HepG2 (cell line): Measurements from ENCODE around the gene PNPLA3. TPM values are rescaled to one million over a fixed set of nuclear protein-coding genes. Genes with fewer than 3 reads are reported as not detected.
A peak's percentile ranks its signal among the peaks of the same experiment; 100 is the strongest.

Source experiments
- CBFB ChIP-seq: sonication (generic); formaldehyde crosslinking; IDR thresholded peaks from 2 replicates; pipeline ENCODE4 v1.4.0; 2020; ENCODE audit warnings: missing genetic modification reagents
- CENPX ChIP-seq: sonication (generic); formaldehyde crosslinking; IDR thresholded peaks from 2 replicates; pipeline ENCODE4 v1.9.0; 2021; ENCODE audit warnings: mild to moderate bottlenecking, missing genetic modification reagents, moderate library complexity
- ISX ChIP-seq: sonication (generic); formaldehyde crosslinking; conservative IDR thresholded peaks from 2 replicates; pipeline ENCODE4 v1.5.0; 2020; ENCODE audit warnings: missing genetic modification reagents
- NCOA1 ChIP-seq: sonication (generic); formaldehyde crosslinking; IDR thresholded peaks from 2 replicates; pipeline ENCODE4 v1.9.0; 2021; ENCODE audit warnings: missing genetic modification reagents
- PHF20 ChIP-seq: sonication (generic); formaldehyde crosslinking; IDR thresholded peaks from 2 replicates; pipeline ENCODE4 v1.5.0; 2020; ENCODE audit warnings: mild to moderate bottlenecking, missing genetic modification reagents
- TGIF2 ChIP-seq: IDR thresholded peaks from 2 replicates; pipeline ENCODE4 v1.6.1; 2016; ENCODE audit warnings: control low read depth, missing compliant biosample characterization
- ZNF616 ChIP-seq: sonication (generic); formaldehyde crosslinking; IDR thresholded peaks from 2 replicates; pipeline ENCODE4 v1.5.0; 2020; ENCODE audit warnings: low read depth, mild to moderate bottlenecking, missing genetic modification reagents
- ZNF780A ChIP-seq: sonication (generic); formaldehyde crosslinking; IDR thresholded peaks from 2 replicates; pipeline ENCODE4 v1.8.0; 2022; ENCODE audit warnings: mild to moderate bottlenecking, missing genetic modification reagents, moderate library complexity
- ZSCAN22 ChIP-seq: sonication (generic); formaldehyde crosslinking; IDR thresholded peaks from 2 replicates; pipeline ENCODE4 v1.4.0; 2020; ENCODE audit warnings: mild to moderate bottlenecking, missing genetic modification reagents
- polyA plus RNA-seq, 8 experiments: library from polyadenylated mRNA; depleted of rRNA in 3 of 8; stranded (reverse) in 7 of 8; unstranded in 1 of 8; fragments of >200 nt; fragmentation: Illumina TruSeq in 4 of 8; extraction: Trizol in 4 of 8; gene quantifications; 2 replicates each; pipeline versions ENCODE4 v1.2.1 to v1.2.3, GENCODE V29; 2011 to 2016; ENCODE audit warnings: low read depth in 4 of 8, missing spikeins in 1 of 8, mixed read lengths in 1 of 8; ENCODE audit not compliant: insufficient read depth in 1 of 8
- total RNA-seq, 5 experiments: library from RNA; depleted of rRNA; stranded (reverse); fragments of >200 nt; fragmentation: Illumina TruSeq; extraction: Trizol; gene quantifications; 2 replicates each; pipeline ENCODE4 v1.2.3, GENCODE V29; 2016; ENCODE audit warnings: low read depth in 1 of 5
- TF ChIP-seq, protein P1 (sequence below): sonication (generic); formaldehyde crosslinking; conservative IDR thresholded peaks from 2 replicates; pipeline ENCODE4 v1.4.0; 2020; ENCODE audit warnings: missing genetic modification reagents
- TF ChIP-seq, protein P2 (sequence below): sonication (generic); formaldehyde crosslinking; IDR thresholded peaks from 2 replicates; pipeline ENCODE4 v1.5.0; 2020; ENCODE audit warnings: mild to moderate bottlenecking, missing genetic modification reagents
- TF ChIP-seq, protein P3 (sequence below): sonication (generic); formaldehyde crosslinking; IDR thresholded peaks from 2 replicates; pipeline ENCODE4 v1.8.0; 2022; ENCODE audit warnings: missing genetic modification reagents, mild to moderate bottlenecking, borderline replicate concordance
- TF ChIP-seq, protein P4 (sequence below): sonication (generic); formaldehyde crosslinking; IDR thresholded peaks from 2 replicates; pipeline ENCODE4 v1.5.0; 2020; ENCODE audit warnings: mild to moderate bottlenecking, missing genetic modification reagents, borderline replicate concordance
- TF ChIP-seq, protein P5 (sequence below): sonication (generic); formaldehyde crosslinking; IDR thresholded peaks from 2 replicates; pipeline ENCODE4 v1.8.1; 2023; ENCODE audit warnings: mild to moderate bottlenecking, moderate library complexity, missing genetic modification reagents
- TF ChIP-seq, protein P6 (sequence below): sonication (generic); formaldehyde crosslinking; IDR thresholded peaks from 2 replicates; pipeline ENCODE4 v1.8.1; 2023; ENCODE audit warnings: mild to moderate bottlenecking, missing genetic modification reagents

The PNPLA3 gene
- total and polyA plus RNA-seq, 2 of the 13 experiments (the other 11 are each of a cell fraction or from before 2014, with no cell fraction given), result 16.9 to 19.8 TPM

DNA sequence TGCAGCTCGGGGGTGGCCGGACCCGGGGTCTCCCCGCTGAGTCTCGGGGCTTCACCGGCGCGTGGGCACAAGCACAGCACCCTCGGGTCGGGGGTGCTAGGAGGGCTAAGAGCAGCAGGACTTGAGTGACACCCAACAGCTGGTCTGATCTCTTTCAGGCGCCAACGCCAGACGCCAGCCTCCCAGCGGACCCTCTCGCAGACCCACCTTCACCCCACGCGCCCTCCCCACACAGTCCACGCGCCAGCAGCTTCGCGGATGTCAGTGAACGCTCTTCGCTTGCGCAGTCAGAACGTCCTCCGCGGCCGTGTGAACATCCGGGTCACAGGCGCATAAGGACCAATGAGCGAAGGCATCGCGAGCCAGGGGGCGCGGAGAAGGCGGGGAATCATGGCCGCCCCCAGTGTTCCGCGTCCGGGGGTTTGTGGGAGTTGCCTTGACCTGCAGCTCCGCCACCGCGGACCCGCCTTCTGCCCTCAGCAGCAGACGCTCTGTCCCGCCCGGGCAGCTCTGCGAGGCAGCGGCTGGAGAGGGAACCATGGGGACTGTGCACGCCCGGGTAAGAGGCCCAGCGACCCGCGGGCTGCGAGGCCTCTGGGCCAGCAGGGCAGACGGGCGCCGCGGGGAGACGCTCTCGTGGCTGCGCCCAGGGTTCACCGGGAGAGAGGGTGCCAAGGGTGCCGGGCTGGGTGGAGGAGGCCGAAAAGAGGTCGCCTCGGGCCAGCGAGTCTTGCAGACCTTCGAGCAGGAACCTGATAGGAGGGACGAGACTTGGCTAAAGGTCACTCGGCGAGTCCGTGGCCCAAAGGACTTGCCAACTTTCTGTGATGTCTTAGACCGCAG, 31.7 kb downstream of the PNPLA3 start, which contains the start of gene SAMM50 (continued):
- TF ChIP-seq, protein P1, sequence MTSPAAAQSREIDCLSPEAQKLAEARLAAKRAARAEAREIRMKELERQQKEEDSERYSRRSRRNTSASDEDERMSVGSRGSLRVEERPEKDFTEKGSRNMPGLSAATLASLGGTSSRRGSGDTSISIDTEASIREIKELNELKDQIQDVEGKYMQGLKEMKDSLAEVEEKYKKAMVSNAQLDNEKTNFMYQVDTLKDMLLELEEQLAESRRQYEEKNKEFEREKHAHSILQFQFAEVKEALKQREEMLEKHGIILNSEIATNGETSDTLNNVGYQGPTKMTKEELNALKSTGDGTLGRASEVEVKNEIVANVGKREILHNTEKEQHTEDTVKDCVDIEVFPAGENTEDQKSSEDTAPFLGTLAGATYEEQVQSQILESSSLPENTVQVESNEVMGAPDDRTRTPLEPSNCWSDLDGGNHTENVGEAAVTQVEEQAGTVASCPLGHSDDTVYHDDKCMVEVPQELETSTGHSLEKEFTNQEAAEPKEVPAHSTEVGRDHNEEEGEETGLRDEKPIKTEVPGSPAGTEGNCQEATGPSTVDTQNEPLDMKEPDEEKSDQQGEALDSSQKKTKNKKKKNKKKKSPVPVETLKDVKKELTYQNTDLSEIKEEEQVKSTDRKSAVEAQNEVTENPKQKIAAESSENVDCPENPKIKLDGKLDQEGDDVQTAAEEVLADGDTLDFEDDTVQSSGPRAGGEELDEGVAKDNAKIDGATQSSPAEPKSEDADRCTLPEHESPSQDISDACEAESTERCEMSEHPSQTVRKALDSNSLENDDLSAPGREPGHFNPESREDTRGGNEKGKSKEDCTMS (CRISPR knock-in tag), result no peak
- TF ChIP-seq ZNF616 (CRISPR knock-in tag) (peak; percentile 71; the same call in 1 of the 2 replicates), PHF20 (CRISPR knock-in tag) (peak; percentile 97), ZSCAN22 (CRISPR knock-in tag) (no peak), ISX (no peak), TGIF2 (peak; percentile 72; the same call in 1 of the 2 replicates), CENPX (no peak), ZNF780A (peak; percentile 90), CBFB (CRISPR knock-in tag) (peak; percentile 47; the same call in 1 of the 2 replicates), NCOA1 (CRISPR knock-in tag) (peak; percentile 67; the same call in 1 of the 2 replicates)
- TF ChIP-seq, protein P2, sequence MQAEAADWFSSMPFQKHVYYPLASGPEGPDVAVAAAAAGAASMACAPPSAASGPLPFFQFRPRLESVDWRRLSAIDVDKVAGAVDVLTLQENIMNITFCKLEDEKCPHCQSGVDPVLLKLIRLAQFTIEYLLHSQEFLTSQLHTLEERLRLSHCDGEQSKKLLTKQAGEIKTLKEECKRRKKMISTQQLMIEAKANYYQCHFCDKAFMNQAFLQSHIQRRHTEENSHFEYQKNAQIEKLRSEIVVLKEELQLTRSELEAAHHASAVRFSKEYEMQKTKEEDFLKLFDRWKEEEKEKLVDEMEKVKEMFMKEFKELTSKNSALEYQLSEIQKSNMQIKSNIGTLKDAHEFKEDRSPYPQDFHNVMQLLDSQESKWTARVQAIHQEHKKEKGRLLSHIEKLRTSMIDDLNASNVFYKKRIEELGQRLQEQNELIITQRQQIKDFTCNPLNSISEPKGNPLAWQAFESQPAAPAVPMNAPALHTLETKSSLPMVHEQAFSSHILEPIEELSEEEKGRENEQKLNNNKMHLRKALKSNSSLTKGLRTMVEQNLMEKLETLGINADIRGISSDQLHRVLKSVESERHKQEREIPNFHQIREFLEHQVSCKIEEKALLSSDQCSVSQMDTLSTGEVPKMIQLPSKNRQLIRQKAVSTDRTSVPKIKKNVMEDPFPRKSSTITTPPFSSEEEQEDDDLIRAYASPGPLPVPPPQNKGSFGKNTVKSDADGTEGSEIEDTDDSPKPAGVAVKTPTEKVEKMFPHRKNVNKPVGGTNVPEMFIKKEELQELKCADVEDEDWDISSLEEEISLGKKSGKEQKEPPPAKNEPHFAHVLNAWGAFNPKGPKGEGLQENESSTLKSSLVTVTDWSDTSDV (CRISPR knock-in tag), result no peak
- TF ChIP-seq, protein P3, sequence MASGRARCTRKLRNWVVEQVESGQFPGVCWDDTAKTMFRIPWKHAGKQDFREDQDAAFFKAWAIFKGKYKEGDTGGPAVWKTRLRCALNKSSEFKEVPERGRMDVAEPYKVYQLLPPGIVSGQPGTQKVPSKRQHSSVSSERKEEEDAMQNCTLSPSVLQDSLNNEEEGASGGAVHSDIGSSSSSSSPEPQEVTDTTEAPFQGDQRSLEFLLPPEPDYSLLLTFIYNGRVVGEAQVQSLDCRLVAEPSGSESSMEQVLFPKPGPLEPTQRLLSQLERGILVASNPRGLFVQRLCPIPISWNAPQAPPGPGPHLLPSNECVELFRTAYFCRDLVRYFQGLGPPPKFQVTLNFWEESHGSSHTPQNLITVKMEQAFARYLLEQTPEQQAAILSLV, result peak; percentile 85; the same call in 1 of the 2 replicates
- TF ChIP-seq, protein P4, sequence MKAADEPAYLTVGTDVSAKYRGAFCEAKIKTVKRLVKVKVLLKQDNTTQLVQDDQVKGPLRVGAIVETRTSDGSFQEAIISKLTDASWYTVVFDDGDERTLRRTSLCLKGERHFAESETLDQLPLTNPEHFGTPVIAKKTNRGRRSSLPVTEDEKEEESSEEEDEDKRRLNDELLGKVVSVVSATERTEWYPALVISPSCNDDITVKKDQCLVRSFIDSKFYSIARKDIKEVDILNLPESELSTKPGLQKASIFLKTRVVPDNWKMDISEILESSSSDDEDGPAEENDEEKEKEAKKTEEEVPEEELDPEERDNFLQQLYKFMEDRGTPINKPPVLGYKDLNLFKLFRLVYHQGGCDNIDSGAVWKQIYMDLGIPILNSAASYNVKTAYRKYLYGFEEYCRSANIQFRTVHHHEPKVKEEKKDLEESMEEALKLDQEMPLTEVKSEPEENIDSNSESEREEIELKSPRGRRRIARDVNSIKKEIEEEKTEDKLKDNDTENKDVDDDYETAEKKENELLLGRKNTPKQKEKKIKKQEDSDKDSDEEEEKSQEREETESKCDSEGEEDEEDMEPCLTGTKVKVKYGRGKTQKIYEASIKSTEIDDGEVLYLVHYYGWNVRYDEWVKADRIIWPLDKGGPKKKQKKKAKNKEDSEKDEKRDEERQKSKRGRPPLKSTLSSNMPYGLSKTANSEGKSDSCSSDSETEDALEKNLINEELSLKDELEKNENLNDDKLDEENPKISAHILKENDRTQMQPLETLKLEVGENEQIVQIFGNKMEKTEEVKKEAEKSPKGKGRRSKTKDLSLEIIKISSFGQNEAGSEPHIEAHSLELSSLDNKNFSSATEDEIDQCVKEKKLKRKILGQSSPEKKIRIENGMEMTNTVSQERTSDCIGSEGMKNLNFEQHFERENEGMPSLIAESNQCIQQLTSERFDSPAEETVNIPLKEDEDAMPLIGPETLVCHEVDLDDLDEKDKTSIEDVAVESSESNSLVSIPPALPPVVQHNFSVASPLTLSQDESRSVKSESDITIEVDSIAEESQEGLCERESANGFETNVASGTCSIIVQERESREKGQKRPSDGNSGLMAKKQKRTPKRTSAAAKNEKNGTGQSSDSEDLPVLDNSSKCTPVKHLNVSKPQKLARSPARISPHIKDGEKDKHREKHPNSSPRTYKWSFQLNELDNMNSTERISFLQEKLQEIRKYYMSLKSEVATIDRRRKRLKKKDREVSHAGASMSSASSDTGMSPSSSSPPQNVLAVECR (CRISPR knock-in tag), result peak; percentile 95
- TF ChIP-seq, protein P5, sequence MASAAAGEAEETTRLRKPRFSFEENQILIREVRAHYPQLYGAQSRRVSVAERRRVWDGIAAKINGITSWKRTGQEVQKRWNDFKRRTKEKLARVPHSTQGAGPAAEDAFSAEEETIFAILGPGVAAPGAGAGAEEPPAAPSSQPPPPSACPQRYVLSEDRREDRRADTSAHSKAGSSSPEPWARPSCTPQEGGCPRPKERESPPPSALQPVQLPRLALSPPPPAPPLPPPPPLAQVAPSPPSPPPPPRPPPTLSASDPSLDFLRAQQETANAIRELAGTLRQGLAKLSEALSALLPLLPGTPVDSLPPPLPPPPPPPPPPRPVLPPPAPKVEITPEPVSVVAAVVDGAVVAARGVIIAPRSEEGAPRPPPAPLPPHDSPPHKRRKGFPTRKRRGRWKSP, result peak; percentile 61; the same call in 1 of the 2 replicates
- TF ChIP-seq, protein P6, sequence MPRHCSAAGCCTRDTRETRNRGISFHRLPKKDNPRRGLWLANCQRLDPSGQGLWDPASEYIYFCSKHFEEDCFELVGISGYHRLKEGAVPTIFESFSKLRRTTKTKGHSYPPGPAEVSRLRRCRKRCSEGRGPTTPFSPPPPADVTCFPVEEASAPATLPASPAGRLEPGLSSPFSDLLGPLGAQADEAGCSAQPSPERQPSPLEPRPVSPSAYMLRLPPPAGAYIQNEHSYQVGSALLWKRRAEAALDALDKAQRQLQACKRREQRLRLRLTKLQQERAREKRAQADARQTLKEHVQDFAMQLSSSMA (CRISPR knock-in tag), result no peak
